GM12872 (cell line): ENCODE data around the gene ZBTB16.

Experiments
- CTCF ChIP-seq: IDR thresholded peaks from 3 replicates; pipeline ENCODE4 v1.5.1; 2011; ENCODE audit warnings: low read depth, mild to moderate bottlenecking, low read length, moderate library complexity; ENCODE audit not compliant: insufficient read depth

ZBTB16 gene

DNA sequence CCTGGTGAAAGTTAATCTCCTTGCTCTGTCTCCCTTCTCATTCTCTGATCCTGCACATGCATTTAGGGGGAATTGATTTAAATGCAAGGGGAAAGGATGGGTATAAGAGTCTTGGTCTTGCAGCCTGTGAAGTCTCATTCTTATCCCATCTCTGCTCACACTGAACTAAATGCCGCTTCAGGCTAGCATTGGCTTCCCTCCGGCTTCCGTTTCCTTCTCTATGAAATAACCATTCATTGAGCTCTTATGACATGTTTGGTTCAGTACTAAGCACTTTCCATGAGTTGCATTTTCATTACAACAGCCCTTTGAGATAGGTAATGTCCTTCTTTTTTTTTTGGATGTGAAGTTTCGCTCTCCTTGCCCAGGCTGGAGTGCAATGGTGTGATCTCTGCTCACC lies 5.6 kb downstream of the ZBTB16 start:
- TF ChIP-seq CTCF, result no peak

GRCh38 chr11:114066046-114066648 lies 6.6 kb downstream of the ZBTB16 start:
- TF ChIP-seq CTCF, result no peak

- no peak for TF ChIP-seq CTCF
Observed at GRCh38 chr11:114068327-114068726, 8.8 kb downstream of the ZBTB16 start.

DNA sequence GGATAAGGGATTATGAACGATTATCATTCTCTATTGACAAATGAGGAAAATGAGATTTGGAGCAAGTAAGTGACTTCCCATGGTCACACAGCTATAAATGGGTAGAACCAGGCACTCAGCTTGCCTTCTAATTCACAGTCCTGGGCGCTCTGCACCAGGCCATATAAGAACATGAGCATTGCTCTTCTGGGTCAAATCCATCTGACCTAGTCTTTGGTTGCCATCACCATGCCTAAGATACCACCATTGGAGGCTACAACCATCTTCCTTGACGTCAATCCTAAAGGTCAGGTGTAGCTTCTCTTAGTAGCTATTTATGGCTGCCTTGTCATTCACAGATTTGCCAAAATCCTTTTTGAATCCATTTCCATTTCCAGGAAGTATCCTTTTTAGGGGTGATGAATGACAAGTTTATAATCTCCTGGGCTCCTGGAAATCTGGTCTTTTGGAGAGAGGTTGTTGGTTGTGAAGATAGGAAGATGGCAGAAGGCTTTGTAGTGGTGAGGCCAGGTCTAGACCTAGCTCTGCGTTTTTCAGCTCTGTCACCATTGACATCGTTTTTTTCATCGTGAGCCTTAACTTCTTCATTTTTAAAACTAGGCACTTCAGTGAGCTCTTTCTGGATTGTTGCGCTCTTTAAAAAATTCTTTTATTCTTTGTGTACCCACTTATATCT lies 11.1 kb downstream of the ZBTB16 start:
- no peak for TF ChIP-seq CTCF

- TF ChIP-seq CTCF, result no peak
Observed at GRCh38 chr11:114073007-114073827, 13.7 kb downstream of the ZBTB16 start.

GRCh38 chr11:114073828-114074381 lies 14.4 kb downstream of the ZBTB16 start:
- TF ChIP-seq CTCF, result no peak
